ENCODE data around the gene KCND2. TPM values are rescaled to one million over a fixed set of nuclear protein-coding genes. Genes with fewer than 3 reads are reported as not detected.

The KCND2 gene
- total and polyA plus RNA-seq, 2 of the 8 experiments (the other 6 are each of a cell fraction or from before 2014, with no cell fraction given): 4.6 to 7.7 TPM

GRCh38 chr7:120567204-120567603, 294.2 kb downstream of the KCND2 start:
- DNase-seq (ENCODE audit: low read depth in 1 of 2, low spot score in 2 of 2) (no peak), FAIRE-seq (no peak)
- Histone ChIP-seq H2BK120ac (replicated peaks; ENCODE audit: low read depth, low read length) (no peak overlapping the region), H3K23me2 (ENCODE audit: low read depth, low read length) (no peaks in the 10 kb centered on the region), H3K23ac (ENCODE audit: insufficient read length) (no peak overlapping the region), H3K4me2 (ENCODE audit: insufficient read depth in 1 of 2, low read depth in 2 of 2, low read length in 2 of 2) (no peak overlapping the region), H3K9ac (replicated peaks in 1 of 4; ENCODE audit: extremely low read depth in 1 of 4, low read depth in 3 of 4, low read length in 3 of 4) (no peak overlapping the region), H2BK20ac (ENCODE audit: low read length) (no peak overlapping the region), H3K27ac (ENCODE audit: low read depth, low read length) (no peak overlapping the region), H3K4me3 (ENCODE audit: extremely low read depth in 1 of 4, insufficient read depth in 2 of 4, low read depth in 3 of 4, low read length in 4 of 4) (no peak overlapping the region), H3K56ac (replicated peaks; ENCODE audit: insufficient read length, low read depth, low read length) (no peak overlapping the region), H3K18ac (ENCODE audit: extremely low read depth, low read length) (no peak overlapping the region), H2BK15ac (ENCODE audit: low read length) (no peak overlapping the region), H3K79me2 (ENCODE audit: control insufficient read depth in 1 of 2, insufficient read depth in 2 of 2, low read length in 2 of 2) (no peaks in the 10 kb centered on the region), H3K9me3 (ENCODE audit: insufficient read depth in 2 of 2, low read depth in 1 of 2, low read length in 1 of 2) (no peaks in the 10 kb centered on the region), H2BK5ac (ENCODE audit: low read depth, low read length) (no peak overlapping the region), H4K91ac (replicated peaks; ENCODE audit: insufficient read length, low read length) (no peak overlapping the region), H2BK12ac (ENCODE audit: low read depth, low read length) (no peak overlapping the region), H2AK5ac (ENCODE audit: low read depth, low read length) (no peak overlapping the region), H3K14ac (ENCODE audit: insufficient read length) (no peak overlapping the region), H4K20me1 (replicated peaks in 1 of 2; ENCODE audit: control insufficient read depth in 1 of 2, insufficient read depth in 2 of 2, low read length in 2 of 2) (no peaks in the 10 kb centered on the region), H3K27me3 (replicated peaks in 1 of 4; ENCODE audit: control insufficient read depth in 3 of 4, extremely low read depth in 1 of 4, insufficient read depth in 3 of 4, low read length in 3 of 4) (no peaks in the 10 kb centered on the region), H2AFZ (ENCODE audit: low read length) (no peak overlapping the region), H4K8ac (ENCODE audit: extremely low read depth, insufficient read depth, low read length) (no peak overlapping the region), H3K4ac (replicated peaks; ENCODE audit: insufficient read length, low read depth, low read length) (no peak overlapping the region), H3K36me3 (ENCODE audit: control insufficient read depth in 2 of 4, insufficient read depth in 4 of 4, low read length in 3 of 4) (no peaks in the 10 kb centered on the region), H3K4me1 (replicated peaks in 1 of 4; ENCODE audit: control insufficient read depth in 3 of 4, insufficient read depth in 4 of 4, low read length in 3 of 4) (no peaks in the 10 kb centered on the region), H3K79me1 (ENCODE audit: low read depth, low read length) (no peaks in the 10 kb centered on the region), H4K5ac (ENCODE audit: insufficient read length, low read depth, low read length) (no peak overlapping the region)
- CTCF ChIA-PET (ENCODE audit: partially characterized antibody): interaction anchor here (1.7 kb wide), 1 partner anchor 12 kb away, joined by 4 read pairs; no protein-coding TSS in a partner anchor
- POLR2A ChIA-PET (ENCODE audit: partially characterized antibody): no interaction called here
- no peak for TF ChIP-seq MAX (IDR thresholded peaks at IDR 0.05)
- no peak for TF ChIP-seq RNF2 (IDR thresholded peaks at IDR 0.05; ENCODE audit: borderline replicate concordance, low read depth, low read length, missing control alignments, poor library complexity, severe bottlenecking)
- TF ChIP-seq SP4 (IDR thresholded peaks at IDR 0.05; ENCODE audit: low read length): no peak
- TF ChIP-seq GABPA (IDR thresholded peaks at IDR 0.05; ENCODE audit: borderline replicate concordance, insufficient read depth, low read length): no peak
- no peak for TF ChIP-seq EP300 (IDR thresholded peaks at IDR 0.05; ENCODE audit: borderline replicate concordance in 1 of 2, low read depth in 2 of 2, low read length in 2 of 2)
- TF ChIP-seq YY1 (IDR thresholded peaks at IDR 0.05; ENCODE audit: low read depth, low read length): no peak
- no peak for TF ChIP-seq JUN (IDR thresholded peaks at IDR 0.05; ENCODE audit: low read depth, low read length)
- no peak for TF ChIP-seq CHD1 (IDR thresholded peaks at IDR 0.05; ENCODE audit: low read depth, low read length)
- no peak for TF ChIP-seq RBBP5 (IDR thresholded peaks at IDR 0.05; ENCODE audit: borderline replicate concordance, low read depth, low read length)
- TF ChIP-seq EZH2 (IDR thresholded peaks at IDR 0.05; ENCODE audit: low read depth, low read length, severe bottlenecking): no peak
- no peak for TF ChIP-seq GTF2F1 (IDR thresholded peaks at IDR 0.05; ENCODE audit: borderline replicate concordance, low read depth, low read length)
- no peak for TF ChIP-seq SIX5 (IDR thresholded peaks at IDR 0.05; ENCODE audit: low read depth, low read length)
